Measurements from ENCODE around the gene ZNF280D.

GRCh38 chr15:56724232-56724631 lies 9.1 kb downstream of the ZNF280D start:
- no peak for TF ChIP-seq POLR2AphosphoS5 (IDR thresholded peaks at IDR 0.05; ENCODE audit: low read depth, low read length)
- TF ChIP-seq TAF1 (IDR thresholded peaks at IDR 0.05; ENCODE audit: low read depth, low read length), result no peak
- TF ChIP-seq POLR2A (IDR thresholded peaks at IDR 0.05; ENCODE audit: low read depth, low read length), result no peak
- no peak for TF ChIP-seq SPI1 (IDR thresholded peaks at IDR 0.05; ENCODE audit: low read depth, low read length)
- no peak for TF ChIP-seq POU2F2 (IDR thresholded peaks at IDR 0.05; ENCODE audit: low read depth, low read length)
- no peak for TF ChIP-seq PAX5 (IDR thresholded peaks at IDR 0.05; ENCODE audit: insufficient read depth, low read length, severe bottlenecking)
